ENCODE measurements around the gene ZNF777. TPM values are rescaled to one million over a fixed set of nuclear protein-coding genes. Genes with fewer than 3 reads are reported as not detected.
"Not testable (repeated sequence)": the region's sequence is repeated elsewhere in the genome, so short reads cannot be mapped to it uniquely, and the experiment has no call there.

ZNF777 gene
- polyA plus RNA-seq, 12 donors: 4.3 to 13.7 (median 8.1) TPM; not detected in 1

GRCh38 chr7:149415391-149416071 lies 45.3 kb downstream of the ZNF777 start:
- peak; percentile 23 for DNase-seq

DNA sequence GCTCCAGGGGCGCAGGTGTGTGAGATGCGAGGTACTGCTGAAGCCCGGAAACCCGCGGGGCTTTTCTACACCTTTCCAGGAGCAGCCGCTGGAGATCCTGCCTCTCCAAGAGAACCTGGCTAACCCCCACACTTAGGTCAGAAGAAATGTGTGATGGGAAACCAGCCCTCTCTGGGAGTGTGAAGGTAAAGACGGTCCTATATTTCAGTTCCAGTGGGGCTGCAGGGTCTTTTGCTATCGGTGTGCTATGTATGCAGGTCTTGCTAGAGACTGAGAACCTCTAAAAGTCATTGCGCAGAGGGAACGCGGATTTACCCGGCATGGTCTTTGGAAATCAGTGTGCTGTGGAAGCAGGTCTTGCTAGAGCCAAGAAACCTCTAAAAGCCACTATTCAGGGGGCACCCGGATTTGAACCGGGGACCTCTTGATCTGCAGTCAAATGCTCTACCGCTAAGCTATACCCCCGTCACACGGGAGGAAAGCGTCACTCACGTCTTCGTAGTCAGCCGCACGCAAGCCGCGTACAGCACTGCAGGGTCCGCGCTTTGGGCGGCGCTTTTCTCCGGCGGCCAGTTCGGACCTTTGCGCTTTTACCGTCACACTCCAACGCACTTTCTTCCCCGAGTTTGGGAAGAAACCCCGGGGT lies 46.0 kb downstream of the ZNF777 start:
- DNase-seq: peak; percentile 31

DNA sequence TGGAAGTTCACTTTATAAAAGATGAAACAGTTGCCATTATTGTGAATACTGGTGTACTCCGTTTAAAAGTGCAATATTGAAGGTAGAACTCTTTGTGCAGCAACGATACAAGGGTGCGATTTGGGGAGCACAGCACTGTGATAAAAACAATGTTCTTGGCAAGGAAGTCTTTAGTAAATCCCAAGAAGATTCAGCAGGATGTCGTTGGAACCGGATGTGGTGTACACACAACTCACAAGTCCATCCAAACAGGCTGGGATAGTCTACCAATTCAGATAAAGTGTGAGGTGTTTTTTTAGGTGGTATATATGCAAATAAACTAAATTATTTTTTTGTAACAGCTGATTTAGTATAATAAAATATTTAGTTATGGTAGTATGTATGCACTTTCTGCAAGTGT lies 46.7 kb downstream of the ZNF777 start:
- DNase-seq: no peak

DNA sequence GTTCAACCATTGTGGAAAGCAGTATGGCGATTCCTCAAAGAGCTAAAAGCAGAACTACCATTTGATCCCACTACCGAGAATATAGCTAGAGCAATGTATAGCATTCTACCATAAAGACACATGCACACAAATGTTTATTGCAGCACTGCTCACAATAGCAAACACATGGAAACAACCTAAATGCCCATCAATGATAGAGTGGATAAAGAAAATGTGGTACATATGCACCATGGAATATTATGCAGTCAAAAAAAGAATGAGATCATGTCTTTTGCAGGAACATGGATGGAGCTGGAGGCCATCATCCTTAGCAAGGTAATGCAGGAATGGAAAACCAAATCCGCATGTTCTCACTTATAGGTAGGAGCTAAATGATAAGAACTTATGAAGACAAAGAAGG lies 47.8 kb downstream of the ZNF777 start:
- DNase-seq: not testable (repeated sequence)

DNA sequence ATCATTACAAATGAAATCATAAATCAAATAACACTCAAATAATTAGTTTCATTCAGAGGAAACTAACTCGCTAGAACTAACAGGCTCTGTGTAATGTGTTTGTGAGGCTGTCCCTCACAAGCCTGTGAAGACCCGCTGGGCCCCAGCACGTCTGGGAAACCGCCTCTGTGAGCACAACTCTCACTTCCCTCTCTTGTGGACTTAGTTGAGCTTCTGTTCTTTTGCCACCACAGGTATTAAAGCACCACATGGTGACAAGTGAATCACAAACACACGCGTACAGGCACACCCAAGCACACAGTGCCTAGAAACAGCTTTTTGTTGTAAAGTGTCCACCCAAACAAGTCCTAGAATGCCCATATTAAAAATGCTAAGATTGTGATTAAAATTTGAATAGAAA lies 51.0 kb downstream of the ZNF777 start:
- no peak for DNase-seq

GRCh38 chr7:149404825-149405224 lies 56.0 kb downstream of the ZNF777 start:
- DNase-seq: no peak

DNA sequence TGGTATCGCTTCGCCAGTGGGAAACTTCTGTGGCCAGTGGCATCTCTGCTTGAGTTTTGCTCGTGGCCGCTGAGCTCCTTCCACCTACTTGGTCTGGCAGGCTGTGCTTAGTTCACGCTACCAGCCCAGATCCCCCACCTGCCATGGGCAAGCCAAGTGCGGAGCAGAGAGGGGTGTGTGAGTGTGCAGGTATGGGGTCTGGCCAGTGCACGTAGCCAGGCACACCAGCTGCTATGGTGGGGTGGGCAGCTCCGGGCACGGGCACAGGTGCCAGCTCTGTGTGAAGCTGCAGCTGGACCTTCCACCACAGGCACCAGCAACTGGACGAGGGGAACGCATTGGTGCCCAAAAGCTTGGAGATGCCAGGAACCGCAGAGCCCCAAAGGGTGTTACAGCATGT lies 56.5 kb downstream of the ZNF777 start:
- no peak for DNase-seq

GRCh38 chr7:149398195-149398820 lies 62.6 kb downstream of the ZNF777 start:
- DNase-seq: no peak

DNA sequence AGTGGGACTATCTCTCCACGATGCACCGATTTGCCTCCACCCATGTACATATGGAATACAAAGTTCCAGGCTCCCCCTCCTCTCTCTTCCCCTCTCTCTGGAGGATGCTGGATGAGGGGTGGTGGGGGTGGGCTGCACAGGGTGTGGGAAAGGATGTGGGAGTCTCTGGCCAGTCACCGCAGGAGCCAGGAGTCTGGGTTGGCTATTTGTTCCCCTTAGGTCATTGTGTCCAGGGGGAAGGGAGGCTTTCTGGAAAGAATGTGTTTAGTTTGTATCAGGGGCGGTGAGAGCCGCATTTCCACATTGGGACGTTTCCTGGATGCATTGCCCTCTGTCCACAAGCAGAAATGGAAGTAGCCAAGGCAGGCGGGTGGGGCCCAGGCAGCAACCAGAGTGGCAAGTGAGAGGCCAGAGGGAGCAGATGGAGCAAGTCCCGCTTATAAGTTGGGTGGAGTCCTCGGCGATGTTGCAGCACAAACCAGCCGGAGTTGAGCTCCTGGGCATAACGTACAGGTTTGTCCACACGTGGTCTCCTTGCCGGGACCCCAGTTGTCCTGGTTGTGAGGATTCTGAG lies 63.3 kb downstream of the ZNF777 start:
- DNase-seq: no peak

- DNase-seq: not testable (repeated sequence)
Measured at GRCh38 chr7:149388550-149389335, 72.1 kb downstream of the ZNF777 start.

GRCh38 chr7:149386514-149386913 lies 74.3 kb downstream of the ZNF777 start:
- not testable (repeated sequence) for DNase-seq

- DNase-seq: no peak
Measured at GRCh38 chr7:149385195-149385950, 75.5 kb downstream of the ZNF777 start.

Other genes starting within 250 kb of the ZNF777 start
- gene ZNF212, start 221.4 kb downstream of the ZNF777 start, polyA plus RNA-seq (ENCODE audit: insufficient read length in 12 of 12): 10 to 100 TPM in 4 of 12 donors, 1 to 10 TPM in 7, not detected in 1; 7.4 to 11.3 (median 9.3) TPM
- gene ZNF783, start 198.9 kb downstream of the ZNF777 start, polyA plus RNA-seq (ENCODE audit: insufficient read length in 12 of 12): 10 to 100 TPM in 10 of 12 donors, 1 to 10 TPM in 1, not detected in 1; 9.3 to 28.5 (median 11.9) TPM
- gene ZNF746, start 36.7 kb upstream of the ZNF777 start, polyA plus RNA-seq (ENCODE audit: insufficient read length in 12 of 12): 10 to 100 TPM in 3 of 12 donors, 1 to 10 TPM in 8, not detected in 1; 7.0 to 38.0 (median 8.6) TPM